Thoracic aorta endothelial cell (primary cell): ENCODE measurements around the gene CCNT1. TPM values are rescaled to one million over a fixed set of nuclear protein-coding genes. Genes with fewer than 3 reads are reported as not detected.
A peak's percentile ranks its signal among the peaks of the same experiment; 100 is the strongest.

Experiments used
- small RNA-seq: library from RNA; depleted of rRNA; stranded (forward); fragments of <200 nt; gene quantifications from one replicate; pipeline ENCODE3, GENCODE V24; 2012
- total RNA-seq: library from RNA; depleted of rRNA; stranded (reverse); fragments of >200 nt; gene quantifications from 2 replicates; pipeline ENCODE4 v1.2.3, GENCODE V29; 2012

The CCNT1 gene
- total RNA-seq, result 34.4 and 40.2 TPM in 2 replicates

DNA sequence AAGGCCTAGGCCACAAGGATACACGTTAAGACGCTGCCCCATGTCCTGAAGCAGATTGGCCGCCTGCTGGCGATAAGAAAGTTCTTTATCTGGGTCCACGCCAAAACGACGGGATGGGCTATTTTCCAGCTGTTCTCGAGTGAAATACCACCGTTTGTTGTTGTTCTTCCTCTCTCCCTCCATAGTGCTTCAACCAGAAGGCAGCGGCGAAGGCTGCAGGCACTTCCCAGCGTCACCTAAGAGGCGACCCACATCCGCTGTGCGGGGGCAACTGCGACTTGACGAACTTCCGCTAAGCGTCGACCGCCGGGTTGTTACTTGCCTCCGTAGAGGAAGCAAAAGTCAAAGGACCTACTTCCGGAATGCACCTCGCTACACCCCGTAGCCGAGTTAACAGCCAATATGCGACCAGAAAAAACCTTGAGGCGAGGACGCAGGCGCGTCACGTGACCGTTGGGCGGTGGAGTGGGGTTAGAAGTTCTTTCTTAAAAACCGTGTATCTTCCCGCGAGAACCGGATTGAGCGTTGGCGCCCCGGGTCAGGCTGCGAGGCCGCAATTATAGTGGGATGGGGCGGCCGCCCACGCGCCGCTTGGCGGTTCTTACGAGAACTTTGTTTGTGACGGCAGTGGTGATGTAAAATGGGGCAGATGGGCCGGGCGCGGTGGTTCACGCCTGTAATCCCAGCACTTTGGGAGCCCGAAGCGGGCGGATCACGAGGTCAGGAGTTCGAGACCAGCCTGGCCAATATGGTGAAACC lies at the start of gene CCNT1:
Gene CCNT1, minus strand, starts transcription at position 215 of the 759 bp plus-strand sequence. Its CDS starts 32 bp downstream, at position 183.

DNA sequence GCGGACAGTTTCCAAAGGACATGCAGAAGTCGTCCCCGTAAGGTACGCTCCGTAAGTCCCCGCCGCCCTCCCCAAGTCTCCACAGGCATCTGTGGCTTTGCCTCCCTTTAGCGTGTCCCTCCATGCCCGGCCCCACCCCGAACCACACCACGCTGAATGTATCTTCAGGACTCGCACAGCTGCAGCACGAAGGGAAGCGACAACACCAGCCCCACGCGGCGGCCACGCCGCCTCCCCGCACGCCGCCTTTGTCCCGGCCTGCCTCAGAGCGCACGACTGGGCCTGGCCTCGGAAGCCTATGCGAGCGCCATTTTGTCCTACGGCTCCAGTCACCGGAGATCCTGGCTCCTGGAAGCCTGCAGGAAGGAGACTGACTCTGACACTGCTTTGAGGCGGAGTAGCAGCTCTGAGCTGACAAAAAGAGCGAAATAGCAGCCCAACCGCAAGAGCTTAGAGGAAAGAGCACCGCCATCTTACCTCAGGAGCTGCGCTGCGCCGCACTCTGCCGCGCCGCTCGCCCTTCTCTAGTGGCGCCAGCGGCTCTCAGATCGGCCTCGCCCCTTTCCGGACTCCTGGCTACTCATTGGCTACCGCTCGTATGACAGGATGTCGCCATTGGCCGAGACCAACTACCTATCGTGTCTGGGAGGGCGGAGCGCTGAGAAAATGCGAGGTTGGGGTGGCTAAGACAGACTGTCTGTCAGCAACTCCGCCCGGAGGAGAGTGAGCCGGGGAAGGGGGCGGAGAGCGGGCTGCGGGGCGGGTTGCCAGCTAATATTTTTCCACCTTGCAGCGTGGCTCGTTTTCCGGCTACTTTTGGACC lies 34.6 kb downstream of the CCNT1 start, which contains the start of gene KANSL2:
Gene KANSL2, minus strand, starts transcription at position 529 of the 823 bp plus-strand sequence. CDS start 606 bp downstream, outside the sequence.

Small RNA genes lying within 50 kb of the gene (small RNA-seq; reads per million reads assigned to genes)
- gene MIR1291 (not detected), gene SNORA2A (1,641 reads per million, percentile 100 among the genes with 10 or more reads in this experiment), gene SNORA2B (111 reads per million, percentile 98 among the genes with 10 or more reads in this experiment), gene SNORA2C (18.5 reads per million, percentile 95 among the genes with 10 or more reads in this experiment)

Other genes starting within 250 kb of the CCNT1 start
- gene ANP32D, start 244.1 kb downstream of the CCNT1 start, total RNA-seq, result not detected in 2 replicates
- not detected in 2 replicates for gene C12orf54, start 234.2 kb downstream of the CCNT1 start, total RNA-seq
- not detected in 2 replicates for gene OR8S1, start 191.1 kb downstream of the CCNT1 start, total RNA-seq
- not detected in 2 replicates for gene LALBA, start 146.7 kb downstream of the CCNT1 start, total RNA-seq
- 51.3 and 68.6 TPM in 2 replicates for gene KANSL2, start 34.5 kb downstream of the CCNT1 start, total RNA-seq
- 29.1 and 31.9 TPM in 2 replicates for gene ADCY6, start 72.4 kb upstream of the CCNT1 start, total RNA-seq
- 23.4 and 26.6 TPM in 2 replicates for gene CACNB3, start 101.8 kb upstream of the CCNT1 start, total RNA-seq
- gene DDX23, start 135.5 kb upstream of the CCNT1 start, total RNA-seq, result 78.9 and 94.9 TPM in 2 replicates
- gene RND1, start 149.2 kb upstream of the CCNT1 start, total RNA-seq, result 0.57 and 1.5 TPM in 2 replicates
- gene FKBP11, start 208.8 kb upstream of the CCNT1 start, total RNA-seq, result 21.0 and 29.2 TPM in 2 replicates
- 83.8 and 102 TPM in 2 replicates for gene ARF3, start 240.8 kb upstream of the CCNT1 start, total RNA-seq